Neural cell (in vitro differentiated cells): ENCODE data around the gene ZNF335. TPM values are rescaled to one million over a fixed set of nuclear protein-coding genes. Genes with fewer than 3 reads are reported as not detected.
"Not testable (repeated sequence)": the region's sequence is repeated elsewhere in the genome, so short reads cannot be mapped to it uniquely, and the experiment has no call there.

Experiments
- H2AFZ ChIP-seq: fragments of 200-600, 300-800 bp; sonication (generic), shearing (Covaris generic); 2 replicates; pipeline ENCODE4 v1.6.0; 2014; ENCODE audit warnings: low read depth, mild to moderate bottlenecking, antibody characterized with exemption, low read length, moderate library complexity
- H3F3A ChIP-seq: fragments of 200-600 bp; shearing (Covaris generic); 2 replicates; pipeline ENCODE4 v1.6.1; 2016; ENCODE audit warnings: mild to moderate bottlenecking, moderate library complexity, mixed read lengths, antibody characterized with exemption, low read length; ENCODE audit not compliant: insufficient read depth, poor library complexity, severe bottlenecking
- H3K27ac ChIP-seq: fragments of 200-600, 300-800 bp; sonication (generic), shearing (Covaris generic); 2 replicates; pipeline ENCODE4 v1.5.1; 2014; ENCODE audit warnings: mild to moderate bottlenecking, low read length, moderate library complexity
- H3K27me3 ChIP-seq: fragments of 300-800, 200-600 bp; sonication (generic), shearing (Covaris generic); 2 replicates; pipeline ENCODE4 v1.6.0; 2014; ENCODE audit warnings: mild to moderate bottlenecking, low read depth, low read length, moderate library complexity; ENCODE audit not compliant: insufficient read depth
- H3K36me3 ChIP-seq: fragments of 300-800, 200-600 bp; sonication (generic), shearing (Covaris generic); 2 replicates; pipeline ENCODE4 v1.5.1; 2014; ENCODE audit warnings: mild to moderate bottlenecking, antibody characterized with exemption, low read length, moderate library complexity; ENCODE audit not compliant: insufficient read depth
- H3K4me2 ChIP-seq: fragments of 300-800, 200-600 bp; sonication (generic), shearing (Covaris generic); 2 replicates; pipeline ENCODE4 v1.6.0; 2014; ENCODE audit warnings: mild to moderate bottlenecking, low read length
- H3K4me3 ChIP-seq: fragments of 300-800, 200-600 bp; sonication (generic), shearing (Covaris generic); 2 replicates; pipeline ENCODE4 v1.5.1; 2014; ENCODE audit warnings: mild to moderate bottlenecking, low read length, moderate library complexity
- H3K79me2 ChIP-seq: fragments of 200-600 bp; shearing (Covaris generic); replicated peaks from 2 replicates; pipeline ENCODE4 v1.6.0; 2014; ENCODE audit warnings: mild to moderate bottlenecking, low read length, moderate library complexity; ENCODE audit not compliant: insufficient read depth
- H3K9ac ChIP-seq: fragments of 300-800, 200-600 bp; sonication (generic), shearing (Covaris generic); 2 replicates; pipeline ENCODE4 v1.6.1; 2016; ENCODE audit warnings: mild to moderate bottlenecking, low read length, mixed read lengths
- H3K9me2 ChIP-seq: fragments of 200-600 bp; shearing (Covaris generic); 2 replicates; pipeline ENCODE4 v1.6.1; 2016; ENCODE audit warnings: mild to moderate bottlenecking, low read length, mixed read lengths; ENCODE audit not compliant: insufficient read depth
- H3K9me3 ChIP-seq: fragments of 200-600, 300-800 bp; sonication (generic), shearing (Covaris generic); 2 replicates; pipeline ENCODE4 v1.6.1; 2016; ENCODE audit warnings: mild to moderate bottlenecking, mixed run types, low read length, moderate library complexity, mixed read lengths
- H4K20me1 ChIP-seq: fragments of 200-600 bp; shearing (Covaris generic); 2 replicates; pipeline ENCODE4 v1.6.1; 2016; ENCODE audit warnings: mild to moderate bottlenecking, mixed run types; ENCODE audit not compliant: insufficient read depth
- CTCF ChIP-seq: fragments of 450-650 bp; IDR thresholded peaks from 2 replicates; pipeline ENCODE4 v1.5.1; 2014; ENCODE audit warnings: antibody characterized with exemption, mild to moderate bottlenecking, moderate library complexity; ENCODE audit not compliant: poor library complexity, severe bottlenecking
- EP300 ChIP-seq: fragments of 450-650 bp; conservative IDR thresholded peaks from 2 replicates; pipeline ENCODE4 v1.6.1; 2014; ENCODE audit warnings: antibody characterized with exemption, mild to moderate bottlenecking, moderate library complexity; ENCODE audit not compliant: poor library complexity, severe bottlenecking
- EZH2 ChIP-seq: fragments of 200-600, 300-800 bp; shearing (Covaris generic), sonication (generic); IDR thresholded peaks from 2 replicates; pipeline ENCODE4 v1.6.1; 2014; ENCODE audit warnings: antibody characterized with exemption, low read length, borderline replicate concordance, mild to moderate bottlenecking; ENCODE audit not compliant: insufficient read depth, poor library complexity, severe bottlenecking
- MXI1 ChIP-seq: fragments of 450-650 bp; conservative IDR thresholded peaks from 2 replicates; pipeline ENCODE4 v1.6.1; 2014; ENCODE audit warnings: antibody characterized with exemption, mild to moderate bottlenecking; ENCODE audit not compliant: poor library complexity, severe bottlenecking
- POLR2AphosphoS5 ChIP-seq: IDR thresholded peaks from 2 replicates; pipeline ENCODE4 v1.6.1; 2012
- RAD21 ChIP-seq: fragments of 450-650 bp; conservative IDR thresholded peaks from 2 replicates; pipeline ENCODE4 v1.6.1; 2014; ENCODE audit warnings: antibody characterized with exemption, mild to moderate bottlenecking, moderate library complexity
- REST ChIP-seq: IDR thresholded peaks from 2 replicates; pipeline ENCODE4 v1.6.1; 2012; ENCODE audit warnings: borderline replicate concordance
- SMC3 ChIP-seq: fragments of 450-650 bp; conservative IDR thresholded peaks from 2 replicates; pipeline ENCODE4 v1.6.1; 2014; ENCODE audit warnings: antibody characterized with exemption, mild to moderate bottlenecking, moderate library complexity; ENCODE audit not compliant: poor library complexity
- TAF1 ChIP-seq: IDR thresholded peaks from 2 replicates; pipeline ENCODE4 v1.6.1; 2012; ENCODE audit warnings: low read depth
- polyA plus RNA-seq: library from polyadenylated mRNA; depleted of rRNA; stranded (reverse); fragments of >200 nt; gene quantifications from 2 replicates; pipeline ENCODE4 v1.2.3, GENCODE V29; 2014

The ZNF335 gene
- polyA plus RNA-seq, 1 donor from 2014 or later: 12.8 TPM

- H3K27me3 ChIP-seq: no peaks in the 10 kb centered on the region
These were observed 19.6 kb upstream of the ZNF335 start for GRCh38 chr20:45991616-45992015.

GRCh38 chr20:45988830-45989229 is 16.8 kb upstream of the ZNF335 start:
- not testable (repeated sequence) for H3K9me2 ChIP-seq, H3K4me2 ChIP-seq, H3K27me3 ChIP-seq, H4K20me1 ChIP-seq, H3K27ac ChIP-seq, H3K4me3 ChIP-seq, H3K36me3 ChIP-seq, H2AFZ ChIP-seq, H3K79me2 ChIP-seq, H3F3A ChIP-seq, H3K9ac ChIP-seq, H3K9me3 ChIP-seq

More at GRCh38 chr20:45991616-45992015, 19.6 kb upstream of the ZNF335 start:
- no peak overlapping the region for H3K4me2 ChIP-seq
- H3K9me3 ChIP-seq: no peaks in the 10 kb centered on the region
- no peaks in the 10 kb centered on the region for H3F3A ChIP-seq
- no peaks in the 10 kb centered on the region for H4K20me1 ChIP-seq
- no peak overlapping the region for H3K27ac ChIP-seq
- H3K79me2 ChIP-seq: no peaks in the 10 kb centered on the region
- no peaks in the 10 kb centered on the region for H3K36me3 ChIP-seq
- no peaks in the 10 kb centered on the region for H3K9me2 ChIP-seq
- H2AFZ ChIP-seq: no peak overlapping the region
- H3K9ac ChIP-seq: no peak overlapping the region
- H3K4me3 ChIP-seq: no peak overlapping the region
- TF ChIP-seq SMC3: no peak
- no peak for TF ChIP-seq MXI1
- TF ChIP-seq TAF1: no peak
- TF ChIP-seq EZH2: no peak
- TF ChIP-seq CTCF: no peak
- TF ChIP-seq POLR2AphosphoS5: no peak
- no peak for TF ChIP-seq REST
- no peak for TF ChIP-seq RAD21
- no peak for TF ChIP-seq EP300
